WI38 (cell line): ENCODE results near the gene OR52N1.
A peak's percentile ranks its signal among the peaks of the same experiment; 100 is the strongest.

ENCODE experiments used
- H3K4me3 ChIP-seq: 2 replicates; pipeline ENCODE4 v1.5.1; 2011; ENCODE audit warnings: low read depth, mild to moderate bottlenecking, control low read depth, low read length
- CTCF ChIP-seq: IDR thresholded peaks from 2 replicates; pipeline ENCODE4 v1.5.1; 2012; ENCODE audit warnings: low read depth, mild to moderate bottlenecking, control low read depth, low read length

Gene OR52N1

DNA sequence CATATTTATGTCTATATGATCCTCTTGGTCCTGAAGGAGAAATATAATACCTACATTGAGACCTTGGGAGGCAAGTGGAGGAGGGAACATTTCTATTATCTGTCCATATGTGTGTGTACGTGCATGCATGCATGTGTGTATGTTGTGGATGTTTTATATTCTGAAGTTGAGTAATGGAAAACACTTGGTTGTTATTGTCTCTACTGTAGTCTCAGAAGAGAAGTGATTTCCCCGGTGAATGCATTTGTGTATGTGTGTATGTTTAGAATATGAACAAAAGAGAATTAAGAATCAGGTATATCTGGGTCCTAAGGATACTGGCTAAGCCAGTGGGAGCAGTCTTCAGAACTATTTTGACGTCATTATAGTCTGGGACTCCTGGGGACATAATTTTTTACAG is at the start of gene OR52N1:
Gene OR52N1 (minus strand): TSS at position 101 of the 400 bp plus-strand sequence. CDS start 2,449 bp downstream, outside the sequence.
- no peak for TF ChIP-seq CTCF

DNA sequence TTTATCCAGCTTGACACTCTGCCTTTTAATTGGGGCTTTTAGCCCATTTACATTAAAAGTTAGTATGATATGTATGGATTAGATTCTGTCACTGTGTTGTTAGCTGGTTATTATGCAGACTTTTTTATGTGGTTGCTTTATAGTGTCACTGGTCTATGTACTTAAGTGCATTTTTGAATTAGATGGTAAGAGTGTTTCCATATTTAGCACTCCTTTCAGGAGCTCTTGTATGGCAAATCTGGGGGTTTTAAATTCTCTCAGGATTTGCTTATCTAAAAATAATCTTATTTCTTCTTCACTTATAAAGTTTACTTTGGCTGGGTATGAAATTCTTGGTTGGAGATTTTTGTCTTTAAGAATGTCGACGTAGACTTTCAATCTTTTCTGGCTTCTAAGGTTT is 46.6 kb upstream of the OR52N1 start:
- no peak for TF ChIP-seq CTCF
- H3K4me3 ChIP-seq, result no peak overlapping the region

More for the DNA sequence above, at the start of gene OR52N1:
- no peak within 1 kb of the TSS for H3K4me3 ChIP-seq

- no peak for TF ChIP-seq CTCF
- H3K4me3 ChIP-seq, result no peak overlapping the region
Measured at GRCh38 chr11:5833446-5833845, 42.4 kb upstream of the OR52N1 start.

- TF ChIP-seq CTCF, result no peak
- no peak overlapping the region for H3K4me3 ChIP-seq
Measured at GRCh38 chr11:5831196-5831829, 40.2 kb upstream of the OR52N1 start.

- H3K4me3 ChIP-seq, result peak overlapping the region; percentile 35
- TF ChIP-seq CTCF, result no peak
Measured at GRCh38 chr11:5818245-5818886, 27.3 kb upstream of the OR52N1 start.

- H3K4me3 ChIP-seq, result no peak overlapping the region
- TF ChIP-seq CTCF, result no peak
Measured at GRCh38 chr11:5815534-5815933, 24.5 kb upstream of the OR52N1 start.
